NK-92 (cell line): ENCODE measurements around the gene CHN2.
"Not testable (repeated sequence)": the region's sequence is repeated elsewhere in the genome, so short reads cannot be mapped to it uniquely, and the experiment has no call there.

Experiments used
- DNase-seq: peaks from one replicate; lab custom pipeline; 2025; ENCODE audit not compliant: unreplicated experiment; lab: John Stamatoyannopoulos, UW

The CHN2 gene

DNA sequence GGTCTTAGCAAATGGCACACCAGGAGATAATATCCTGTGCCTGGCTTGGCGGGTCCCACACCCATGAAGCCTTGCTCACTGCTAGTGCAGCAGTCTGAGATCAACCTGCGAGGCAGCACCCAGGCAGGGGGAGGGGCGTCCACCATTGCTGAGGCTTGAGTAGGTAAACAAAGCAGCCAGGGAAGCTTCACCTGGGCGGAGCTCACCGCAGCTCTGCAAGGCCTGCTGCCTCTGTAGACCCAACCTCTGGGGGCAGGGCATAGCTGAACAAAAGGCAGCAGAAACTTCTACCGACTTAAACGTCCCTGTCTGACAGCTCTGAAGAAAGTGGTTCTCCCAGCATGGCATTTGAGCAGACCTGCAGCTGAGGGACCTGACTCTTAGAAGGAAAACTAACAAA lies 334.0 kb downstream of the CHN2 start:
- DNase-seq: not testable (repeated sequence)
